ENCODE measurements around the gene CRABP2.

Gene CRABP2

GRCh38 chr1:156741481-156741983 is 36.1 kb upstream of the CRABP2 start:
- DNase-seq, result no peak

GRCh38 chr1:156740741-156741480 is 35.5 kb upstream of the CRABP2 start, which contains the start of gene MRPL24:
TSS of gene MRPL24 (minus strand) at chr1:156741088. CDS start at chr1:156738704, 2,384 bp downstream.
- peak; percentile 100 for DNase-seq

- no peak for DNase-seq
Observed at GRCh38 chr1:156740237-156740740, 34.9 kb upstream of the CRABP2 start.

GRCh38 chr1:156738916-156739315 is 33.5 kb upstream of the CRABP2 start:
- DNase-seq, result no peak

GRCh38 chr1:156738407-156738806 is 33.0 kb upstream of the CRABP2 start:
- DNase-seq, result no peak

- DNase-seq, result no peak
Observed at GRCh38 chr1:156733989-156734584, 28.7 kb upstream of the CRABP2 start.

GRCh38 chr1:156728599-156729462 is 23.4 kb upstream of the CRABP2 start, which contains the start of gene ISG20L2:
TSS of gene ISG20L2 (minus strand) at chr1:156728766. CDS start at chr1:156727652, 1,114 bp downstream.
- peak; percentile 99 for DNase-seq

GRCh38 chr1:156727926-156728598 is 22.7 kb upstream of the CRABP2 start, which contains the start of gene METTL25B:
TSS of gene METTL25B (plus strand) at chr1:156728469. CDS start at chr1:156729105, 636 bp downstream.
- DNase-seq, result peak; percentile 90

GRCh38 chr1:156727492-156727891 is 22.1 kb upstream of the CRABP2 start:
- no peak for DNase-seq

- DNase-seq, result peak; percentile 81
Observed at GRCh38 chr1:156726549-156727226, 21.3 kb upstream of the CRABP2 start.

- peak; percentile 97 for DNase-seq
Observed at GRCh38 chr1:156725683-156726280, 20.4 kb upstream of the CRABP2 start.

GRCh38 chr1:156721535-156721934 is 16.2 kb upstream of the CRABP2 start:
- no peak for DNase-seq

- no peak for DNase-seq
Observed at GRCh38 chr1:156721131-156721530, 15.7 kb upstream of the CRABP2 start.

GRCh38 chr1:156717351-156717750 is 12.0 kb upstream of the CRABP2 start:
- no peak for DNase-seq

- DNase-seq, result no peak
Observed at GRCh38 chr1:156714830-156715229, 9.4 kb upstream of the CRABP2 start.

- DNase-seq, result no peak
Observed at GRCh38 chr1:156712626-156713025, 7.2 kb upstream of the CRABP2 start.

GRCh38 chr1:156711011-156711817 is 5.8 kb upstream of the CRABP2 start:
- no peak for DNase-seq

GRCh38 chr1:156709757-156710489 is 4.5 kb upstream of the CRABP2 start:
- DNase-seq, result no peak

- DNase-seq, result no peak
Observed at GRCh38 chr1:156709031-156709430, 3.6 kb upstream of the CRABP2 start.
